Stimulated activated naive CD8-positive, alpha-beta T cell treated with anti-CD3 and anti-CD28 coated beads, Interleukin-15, amount 100 ng/mL, for 72 hours (primary cell): ENCODE data around the gene CSNK1G2.

ENCODE experiments used
- ATAC-seq: fragments of 150-1000 bp; cut with Tn5 transposase; 2 replicates; pipeline ENCODE4 v1.10.0; 2021; ENCODE audit warnings: mild to moderate bottlenecking, moderate library complexity
- DNase-seq, 2 donors: peaks; one replicate each; pipeline ENCODE4 v3.0.0; 2021 to 2022
- H3K27ac Mint-ChIP-seq, 2 donors: one replicate each; pipeline ENCODE4 v1.8.0; 2022; ENCODE audit warnings: mild to moderate bottlenecking in 2 of 2, mixed read lengths in 2 of 2, moderate library complexity in 2 of 2
- H3K27me3 Mint-ChIP-seq: one replicate; pipeline ENCODE4 v1.8.0; 2022; ENCODE audit warnings: mixed read lengths
- H3K4me1 Mint-ChIP-seq: one replicate; pipeline ENCODE4 v1.8.0; 2022; ENCODE audit warnings: mild to moderate bottlenecking, mixed read lengths
- H3K4me3 Mint-ChIP-seq, 2 donors: one replicate each; pipeline ENCODE4 v1.8.0; 2022; ENCODE audit warnings: mild to moderate bottlenecking in 2 of 2, mixed read lengths in 2 of 2, moderate library complexity in 1 of 2
- H3K9me3 Mint-ChIP-seq, 2 donors: one replicate each; pipeline ENCODE4 v1.8.0; 2022; ENCODE audit warnings: mixed read lengths in 2 of 2

The CSNK1G2 gene

GRCh38 chr19:1949304-1950101 lies 8.5 kb downstream of the CSNK1G2 start:
- H3K4me1 Mint-ChIP-seq: peaks cover 55% of the 10 kb centered on the region
- no peaks in the 10 kb centered on the region for H3K9me3 Mint-ChIP-seq
- H3K27me3 Mint-ChIP-seq: no peaks in the 10 kb centered on the region
- H3K4me3 Mint-ChIP-seq: no peak overlapping the region
- DNase-seq (no peak), ATAC-seq (no peak)
- no peak overlapping the region for H3K27ac Mint-ChIP-seq

DNA sequence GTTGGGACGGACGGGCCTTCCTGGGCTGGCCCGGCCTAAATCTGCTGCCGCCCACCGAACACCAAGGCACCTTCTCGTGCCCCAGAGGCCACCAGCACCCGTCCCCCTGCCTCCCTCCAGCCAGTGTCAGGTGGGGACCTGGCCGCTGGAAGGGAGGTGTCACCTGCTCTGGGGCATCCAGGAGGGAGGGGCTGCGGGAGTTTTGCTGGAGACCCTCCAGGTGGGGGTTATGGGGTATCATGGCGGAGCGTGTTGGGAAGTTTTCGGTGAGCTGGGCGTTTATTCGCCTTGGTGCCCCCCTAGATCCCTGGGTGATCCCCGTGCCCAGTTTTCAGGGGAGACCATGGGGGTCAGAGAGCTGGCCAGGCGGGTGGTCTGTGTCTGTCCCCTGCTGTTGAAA lies 9.7 kb downstream of the CSNK1G2 start:
- DNase-seq: no peak
- H3K27me3 Mint-ChIP-seq: no peaks in the 10 kb centered on the region
- H3K27ac Mint-ChIP-seq: peak overlapping the region in 1 of 2 donors; percentile 30

DNA sequence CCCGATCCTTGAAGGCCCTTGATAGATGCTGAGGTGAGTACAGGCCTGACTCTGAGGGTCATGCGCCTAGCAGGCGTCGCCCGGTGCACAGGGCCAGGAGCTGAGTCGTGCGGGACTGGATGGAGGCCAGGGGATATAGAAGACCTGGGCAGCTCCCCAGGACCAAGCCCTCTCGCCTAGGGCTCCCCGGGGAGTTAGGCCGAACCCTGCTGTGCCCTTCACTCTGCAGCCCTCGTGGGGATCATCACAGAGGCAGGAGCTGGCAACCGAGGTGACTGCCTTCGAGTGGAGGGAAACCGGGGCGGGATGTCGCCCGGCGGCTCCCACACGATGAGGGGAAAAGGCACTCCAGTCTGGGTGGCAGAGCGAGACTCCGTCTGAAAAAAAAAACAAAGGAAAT lies 11.7 kb downstream of the CSNK1G2 start:
- Mint-ChIP-seq H3K4me1 (peaks cover 66% of the 10 kb centered on the region), H3K9me3 (no peaks in the 10 kb centered on the region), H3K27ac (no peak overlapping the region), H3K27me3 (no peaks in the 10 kb centered on the region), H3K4me3 (no peak overlapping the region)
- DNase-seq (no peak), ATAC-seq (no peak)

More for the DNA sequence above, 9.7 kb downstream of the CSNK1G2 start:
- H3K4me3 Mint-ChIP-seq: no peak overlapping the region
- H3K9me3 Mint-ChIP-seq: no peaks in the 10 kb centered on the region
- H3K4me1 Mint-ChIP-seq: peaks cover 55% of the 10 kb centered on the region
- no peak for ATAC-seq

DNA sequence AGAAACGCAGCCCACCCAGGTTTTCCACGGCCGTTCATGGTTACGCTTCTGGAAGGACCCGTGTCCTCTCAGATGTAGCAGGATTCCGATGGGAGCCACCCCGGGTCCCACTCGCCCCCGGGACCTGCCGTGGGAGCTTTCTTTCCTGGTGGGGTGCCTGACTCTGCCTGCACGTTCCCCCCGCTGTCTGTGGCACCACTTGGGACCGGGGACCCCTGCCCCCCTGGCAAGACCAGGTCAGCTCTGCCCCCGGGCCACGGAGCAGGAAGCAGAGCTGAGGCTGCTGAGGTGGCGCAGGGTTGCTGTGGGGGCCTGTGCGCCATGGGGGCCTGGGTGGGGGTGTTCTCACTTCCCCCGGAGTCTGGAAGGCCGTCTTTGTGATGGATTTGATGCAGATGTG lies 12.1 kb downstream of the CSNK1G2 start:
- Mint-ChIP-seq H3K4me1 (peaks cover 68% of the 10 kb centered on the region), H3K9me3 (no peaks in the 10 kb centered on the region), H3K27me3 (no peaks in the 10 kb centered on the region), H3K4me3 (no peak overlapping the region), H3K27ac (no peak overlapping the region)
- no peak for DNase-seq
- no peak for ATAC-seq

GRCh38 chr19:1953441-1954094 lies 12.6 kb downstream of the CSNK1G2 start:
- H3K4me1 Mint-ChIP-seq: peaks cover 66% of the 10 kb centered on the region
- H3K9me3 Mint-ChIP-seq: no peaks in the 10 kb centered on the region
- ATAC-seq: no peak
- no peak for DNase-seq
- H3K4me3 Mint-ChIP-seq: no peak overlapping the region
- H3K27ac Mint-ChIP-seq: peak overlapping the region in 1 of 2 donors; percentile 80
- H3K27me3 Mint-ChIP-seq: no peaks in the 10 kb centered on the region

DNA sequence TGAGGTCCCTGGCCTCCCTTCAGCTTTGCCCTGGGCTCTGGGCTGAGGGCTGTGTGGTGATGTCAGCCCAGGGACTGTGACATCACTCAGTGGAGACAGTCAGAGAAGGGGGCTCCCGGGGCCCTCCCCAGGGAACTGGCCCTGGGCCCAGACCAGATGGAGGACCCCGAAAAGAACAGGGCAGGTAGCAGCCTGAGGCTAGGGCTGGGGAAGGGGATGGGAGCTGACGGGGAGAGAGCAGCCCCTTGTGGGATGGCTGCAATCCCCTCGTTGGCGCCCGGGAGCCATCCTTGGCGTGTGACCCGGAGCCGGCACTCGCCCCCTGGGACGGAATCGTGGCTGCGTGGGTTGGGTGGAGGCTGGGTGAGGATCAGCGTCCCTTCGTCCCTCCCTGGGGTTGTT lies 13.6 kb downstream of the CSNK1G2 start:
- Mint-ChIP-seq H3K27me3 (no peaks in the 10 kb centered on the region), H3K4me3 (no peak overlapping the region), H3K4me1 (peaks cover 63% of the 10 kb centered on the region), H3K27ac (peak overlapping the region in 1 of 2 donors; percentile 40), H3K9me3 (no peaks in the 10 kb centered on the region)
- DNase-seq: no peak
- ATAC-seq: no peak

- H3K27me3 Mint-ChIP-seq: no peaks in the 10 kb centered on the region
- no peaks in the 10 kb centered on the region for H3K9me3 Mint-ChIP-seq
- no peak for DNase-seq
- H3K27ac Mint-ChIP-seq: peak overlapping the region; percentile 26 to 54
- no peak overlapping the region for H3K4me3 Mint-ChIP-seq
- H3K4me1 Mint-ChIP-seq: peaks cover 63% of the 10 kb centered on the region
- ATAC-seq: no peak
These were observed 14.5 kb downstream of the CSNK1G2 start for GRCh38 chr19:1955171-1956121.

DNA sequence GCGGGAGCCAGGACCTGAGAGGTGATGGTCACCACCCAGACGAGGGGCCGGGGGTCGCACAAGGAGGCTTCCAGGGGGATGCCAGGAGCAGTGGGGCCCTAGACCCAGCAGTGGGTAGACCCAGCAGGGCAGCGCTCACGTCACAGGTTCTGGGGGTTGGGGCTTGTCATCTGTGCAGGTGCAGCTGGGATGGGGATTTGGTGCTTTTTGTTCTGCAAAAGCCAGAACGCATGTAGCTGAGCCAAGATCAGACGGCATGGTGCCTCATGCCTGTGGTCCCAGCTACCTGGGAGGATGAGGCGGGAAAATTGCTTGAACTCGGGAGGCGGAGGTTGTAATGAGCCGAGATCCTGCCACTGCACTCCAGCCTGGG lies 15.1 kb downstream of the CSNK1G2 start:
- peaks cover 61% of the 10 kb centered on the region for H3K4me1 Mint-ChIP-seq
- no peak for ATAC-seq

GRCh38 chr19:1956868-1957492 lies 16.0 kb downstream of the CSNK1G2 start:
- H3K9me3 Mint-ChIP-seq: no peaks in the 10 kb centered on the region
- DNase-seq (no peak), ATAC-seq (no peak)
- H3K4me1 Mint-ChIP-seq: peaks cover 70% of the 10 kb centered on the region
- H3K27ac Mint-ChIP-seq: peak overlapping the region in 1 of 2 donors; percentile 83
- H3K4me3 Mint-ChIP-seq: no peak overlapping the region
- H3K27me3 Mint-ChIP-seq: no peaks in the 10 kb centered on the region

More for the DNA sequence above, 15.1 kb downstream of the CSNK1G2 start:
- Mint-ChIP-seq H3K4me3 (no peak overlapping the region), H3K27ac (peak overlapping the region in 1 of 2 donors; percentile 83), H3K27me3 (no peaks in the 10 kb centered on the region), H3K9me3 (no peaks in the 10 kb centered on the region)
- no peak for DNase-seq

- DNase-seq (no peak), ATAC-seq (peak; percentile 22)
- Mint-ChIP-seq H3K4me3 (no peak overlapping the region), H3K9me3 (no peaks in the 10 kb centered on the region), H3K27me3 (no peaks in the 10 kb centered on the region), H3K4me1 (peaks cover 67% of the 10 kb centered on the region), H3K27ac (no peak overlapping the region)
These were observed 16.7 kb downstream of the CSNK1G2 start for GRCh38 chr19:1957562-1958248.

- Mint-ChIP-seq H3K27ac (peak overlapping the region in 1 of 2 donors; percentile 59), H3K27me3 (no peaks in the 10 kb centered on the region), H3K9me3 (no peaks in the 10 kb centered on the region), H3K4me3 (no peak overlapping the region), H3K4me1 (peaks cover 53% of the 10 kb centered on the region)
- ATAC-seq (no peak), DNase-seq (no peak)
These were observed 19.1 kb downstream of the CSNK1G2 start for GRCh38 chr19:1959928-1960589.

DNA sequence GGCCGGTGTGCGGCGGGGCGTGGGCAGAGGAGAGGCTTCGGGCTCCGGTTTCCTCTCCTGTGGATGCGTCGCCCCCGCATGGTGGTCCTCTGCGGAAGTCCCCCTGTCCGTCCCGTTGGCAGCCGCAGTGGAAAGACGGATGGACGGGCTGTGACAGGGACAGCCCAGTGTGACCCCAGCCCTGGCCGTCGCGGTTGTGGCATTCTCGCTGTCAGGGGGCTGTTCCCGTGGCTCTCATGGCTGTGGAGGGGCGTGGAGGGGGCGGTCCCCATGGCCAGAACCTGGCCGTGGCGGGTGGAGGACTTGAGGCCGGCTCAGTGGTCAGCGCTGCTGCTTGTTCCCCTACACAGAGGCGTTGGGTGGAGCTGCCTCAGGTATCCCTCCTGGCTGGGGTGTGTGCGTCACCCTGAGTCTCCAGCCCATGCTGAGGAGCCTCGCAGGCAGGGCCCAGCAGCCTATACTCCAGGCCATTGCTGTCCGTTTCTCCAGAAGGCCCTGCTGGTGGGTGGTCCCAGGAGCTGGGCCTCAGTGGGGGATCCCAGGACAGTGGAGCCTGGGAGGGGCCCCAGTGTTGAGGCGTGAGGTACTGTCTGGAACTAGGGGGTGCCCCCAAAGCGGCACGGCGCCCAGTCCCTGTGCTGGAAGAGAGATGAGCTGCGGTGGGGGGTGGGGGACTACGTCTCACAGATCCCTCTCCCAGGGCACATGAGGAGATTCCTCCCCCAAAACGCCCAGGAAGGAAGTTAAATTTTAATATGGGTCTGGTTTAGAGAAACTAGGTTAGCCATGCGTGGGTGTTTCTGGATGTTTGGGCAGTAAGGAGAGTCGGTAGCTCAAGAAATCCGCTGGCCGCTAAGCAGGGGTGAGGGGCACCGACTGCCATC lies 20.3 kb downstream of the CSNK1G2 start:
- H3K27ac Mint-ChIP-seq: peak overlapping the region in 1 of 2 donors; percentile 19

GRCh38 chr19:1962674-1963073 lies 21.7 kb downstream of the CSNK1G2 start:
- Mint-ChIP-seq H3K4me1 (peaks cover 51% of the 10 kb centered on the region), H3K4me3 (no peak overlapping the region), H3K27me3 (no peaks in the 10 kb centered on the region), H3K27ac (no peak overlapping the region), H3K9me3 (no peaks in the 10 kb centered on the region)
- no peak for ATAC-seq
- DNase-seq: no peak

More for the DNA sequence above, 20.3 kb downstream of the CSNK1G2 start:
- no peak overlapping the region for H3K4me3 Mint-ChIP-seq
- no peak for ATAC-seq
- H3K27me3 Mint-ChIP-seq: no peaks in the 10 kb centered on the region
- DNase-seq: no peak
- H3K4me1 Mint-ChIP-seq: peaks cover 53% of the 10 kb centered on the region
- no peaks in the 10 kb centered on the region for H3K9me3 Mint-ChIP-seq
